CD14-positive monocyte (primary cell): ENCODE results near the gene SPC24. TPM values are rescaled to one million over a fixed set of nuclear protein-coding genes. Genes with fewer than 3 reads are reported as not detected.
A peak's percentile ranks its signal among the peaks of the same experiment; 100 is the strongest.

Experiments used
- DNase-seq, 3 donors: peaks; one replicate each; pipeline ENCODE4 v3.0.0-alpha.2; 2011 to 2022
- H2AFZ ChIP-seq: 2 replicates; pipeline ENCODE4 v1.6.0; 2012; ENCODE audit warnings: mild to moderate bottlenecking, low read depth, low read length, inconsistent platforms; ENCODE audit not compliant: insufficient read depth, poor library complexity, severe bottlenecking
- H3K27ac ChIP-seq, 2 donors: 1 replicate in 1 of 2; 2 replicates in 1 of 2; pipeline ENCODE4 v1.5.1; 2012 to 2013; ENCODE audit warnings: low read length in 2 of 2, control low read depth in 1 of 2, inconsistent platforms in 1 of 2, low read depth in 1 of 2, mild to moderate bottlenecking in 1 of 2
- H3K27me3 ChIP-seq, 2 donors: one replicate each; pipeline versions ENCODE4 v1.6.0 to v1.6.1; 2011 to 2013; ENCODE audit warnings: low read length in 2 of 2; ENCODE audit not compliant: control insufficient read depth in 2 of 2, insufficient read depth in 2 of 2
- H3K36me3 ChIP-seq, 2 donors: replicated peaks in 1 of 2; 1 replicate in 1 of 2; 2 replicates in 1 of 2; pipeline versions ENCODE4 v1.5.1 to v1.6.1; 2012 to 2013; ENCODE audit warnings: low read length in 2 of 2, control low read depth in 1 of 2, inconsistent platforms in 1 of 2, mild to moderate bottlenecking in 1 of 2; ENCODE audit not compliant: insufficient read depth in 2 of 2, control insufficient read depth in 1 of 2
- H3K4me1 ChIP-seq, 2 donors: 1 replicate in 1 of 2; 2 replicates in 1 of 2; pipeline versions ENCODE4 v1.5.1 to v1.6.1; 2012 to 2013; ENCODE audit warnings: low read length in 2 of 2, control low read depth in 1 of 2, inconsistent platforms in 1 of 2, mild to moderate bottlenecking in 1 of 2, moderate library complexity in 1 of 2; ENCODE audit not compliant: insufficient read depth in 2 of 2, control insufficient read depth in 1 of 2
- H3K4me2 ChIP-seq: replicated peaks from 2 replicates; pipeline ENCODE3; 2012; ENCODE audit warnings: low read length, moderate library complexity, mild to moderate bottlenecking; ENCODE audit not compliant: poor library complexity, severe bottlenecking; ENCODE audit errors: extremely low read depth
- H3K4me3 ChIP-seq, 3 experiments: fragments of 200-600 bp in 1 of 3; sonication (generic) in 1 of 3; replicated peaks in 1 of 3; 1 replicate in 2 of 3; 2 replicates in 1 of 3; pipeline ENCODE4 v1.5.1; 2011 to 2013; ENCODE audit warnings: low read length in 3 of 3, mild to moderate bottlenecking in 3 of 3, control low read depth in 2 of 3, low read depth in 2 of 3, inconsistent platforms in 1 of 3, moderate library complexity in 1 of 3
- H3K79me2 ChIP-seq: 2 replicates; pipeline ENCODE4 v1.6.0; 2012; ENCODE audit warnings: mild to moderate bottlenecking, control low read depth, inconsistent platforms, low read length, moderate library complexity; ENCODE audit not compliant: insufficient read depth
- H3K9ac ChIP-seq: 2 replicates; pipeline ENCODE4 v1.6.0; 2017; ENCODE audit warnings: low read length, mild to moderate bottlenecking; ENCODE audit not compliant: insufficient read depth, poor library complexity, severe bottlenecking
- H3K9me3 ChIP-seq, 2 donors: replicated peaks in 1 of 2; 1 replicate in 1 of 2; 2 replicates in 1 of 2; pipeline versions ENCODE4 v1.5.1 to v1.6.1; 2012 to 2013; ENCODE audit warnings: low read length in 2 of 2, control low read depth in 1 of 2; ENCODE audit not compliant: control insufficient read depth in 1 of 2, insufficient read depth in 1 of 2
- H4K20me1 ChIP-seq: 2 replicates; pipeline ENCODE4 v1.6.0; 2012; ENCODE audit warnings: mild to moderate bottlenecking, low read length, control low read depth, moderate library complexity; ENCODE audit not compliant: insufficient read depth
- H3K27ac Mint-ChIP-seq, 7 donors: one replicate each; pipeline ENCODE4 v1.8.0; 2020; ENCODE audit warnings: mild to moderate bottlenecking in 7 of 7, mixed read lengths in 7 of 7, moderate library complexity in 6 of 7, inconsistent platforms in 2 of 7
- H3K27me3 Mint-ChIP-seq, 3 donors: one replicate each; pipeline ENCODE4 v1.8.0; 2021 to 2022; ENCODE audit warnings: low read depth in 3 of 3, mild to moderate bottlenecking in 3 of 3, mixed read lengths in 3 of 3, moderate library complexity in 3 of 3, inconsistent platforms in 1 of 3
- H3K36me3 Mint-ChIP-seq, 2 donors: one replicate each; pipeline ENCODE4 v1.8.0; 2020; ENCODE audit warnings: mixed read lengths in 2 of 2, inconsistent platforms in 1 of 2, mild to moderate bottlenecking in 1 of 2
- H3K4me1 Mint-ChIP-seq: one replicate; pipeline ENCODE4 v1.8.0; 2020; ENCODE audit warnings: mild to moderate bottlenecking, mixed read lengths
- H3K4me3 Mint-ChIP-seq, 2 donors: one replicate each; pipeline ENCODE4 v1.8.0; 2020; ENCODE audit warnings: mild to moderate bottlenecking in 2 of 2, mixed read lengths in 2 of 2, moderate library complexity in 1 of 2
- H3K9me3 Mint-ChIP-seq, 7 donors: one replicate each; pipeline ENCODE4 v1.8.0; 2020 to 2022; ENCODE audit warnings: mixed read lengths in 7 of 7, mild to moderate bottlenecking in 6 of 7, moderate library complexity in 6 of 7, inconsistent platforms in 2 of 7
- CTCF ChIP-seq: fragments of 200-600 bp; IDR thresholded peaks from one replicate; pipeline ENCODE4 v1.8.0; 2022; ENCODE audit warnings: antibody characterized with exemption, mild to moderate bottlenecking
- WGBS: methylation state at CpG from one replicate; pipeline ENCODE4 v1.1.5; 2013; ENCODE audit warnings: missing lambda C conversion rate; ENCODE audit not compliant: insufficient coverage; 5-methylcytosine and 5-hydroxymethylcytosine counted together
- intact Hi-C, 2 donors: fragments of 100-400 bp; cut with micrococcal nuclease; formaldehyde crosslinking; loops; one replicate each; pipeline versions ENCODE4 v1.15.0 to v1.15.1; 2023
- polyA plus RNA-seq, 3 donors: library from polyadenylated mRNA; depleted of rRNA in 1 of 3; unstranded in 2 of 3; stranded (reverse) in 1 of 3; fragments of 300-500 nt in 2 of 3; fragments of >200 nt in 1 of 3; fragmentation: Illumina TruSeq in 2 of 3; gene quantifications; 1 replicate in 2 of 3; 2 replicates in 1 of 3; pipeline ENCODE4 v1.2.3, GENCODE V29; 2012 to 2021

The SPC24 gene
- polyA plus RNA-seq, 3 donors, result 0.27 TPM; not detected in 2

DNA sequence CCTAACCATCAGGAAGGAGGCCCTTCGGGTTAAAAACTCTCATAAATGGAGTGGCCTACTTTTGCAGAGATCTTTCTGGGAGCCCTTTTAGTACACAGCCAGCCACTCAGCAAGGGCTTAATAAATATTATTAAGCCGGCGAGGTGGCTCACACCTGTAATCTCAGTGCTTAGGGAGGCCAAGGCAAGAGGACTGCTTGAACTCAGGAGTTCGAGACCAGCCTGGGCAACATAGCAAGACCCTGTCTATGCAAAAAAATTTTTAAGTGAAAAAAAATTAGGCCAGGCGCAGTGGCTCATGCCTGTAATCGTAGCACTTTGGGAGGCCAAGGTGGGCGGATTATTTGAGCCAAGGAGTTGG lies 42.6 kb upstream of the SPC24 start:
- no peaks in the 10 kb centered on the region for H3K79me2 ChIP-seq
- no peak overlapping the region for H3K9ac ChIP-seq
- DNase-seq, result no peak
- WGBS, result 85% methylated on average over 6 of the region's 7 CpGs
- H3K4me1 ChIP-seq, result peaks cover 22 to 31% of the 10 kb centered on the region in 2 donors
- no peaks in the 10 kb centered on the region for H4K20me1 ChIP-seq
- peak overlapping the region in 2 of 7 donors; percentile 78 to 81 for H3K27ac Mint-ChIP-seq
- intact Hi-C loops, result loop anchor here in 1 of 2 donors (5.0 kb wide), 1 partner anchor 41 kb away; the partner anchor contains the start of gene SPC24
- H3K4me1 Mint-ChIP-seq, result peaks cover 25% of the 10 kb centered on the region
- H3K9me3 ChIP-seq, result no peaks in the 10 kb centered on the region
- H3K36me3 Mint-ChIP-seq, result peaks cover 0 to 3% of the 10 kb centered on the region in 2 donors
- no peak for TF ChIP-seq CTCF
- H2AFZ ChIP-seq, result peak overlapping the region; percentile 83
- H3K27me3 ChIP-seq, result peaks cover 0 to 5% of the 10 kb centered on the region in 2 donors
- peak overlapping the region; percentile 69 to 83 for H3K4me3 Mint-ChIP-seq
- no peak overlapping the region for H3K27ac ChIP-seq
- peaks cover 0 to 2% (median 0%) of the 10 kb centered on the region in 7 donors for H3K9me3 Mint-ChIP-seq
- no peaks in the 10 kb centered on the region for H3K36me3 ChIP-seq
- peak overlapping the region; percentile 95 for H3K4me2 ChIP-seq
- H3K4me3 ChIP-seq, result peak overlapping the region in 1 of 3 experiments; percentile 76
- peaks cover 0 to 19% (median 10%) of the 10 kb centered on the region in 3 donors for H3K27me3 Mint-ChIP-seq

- no peak for TF ChIP-seq CTCF
- Histone ChIP-seq H3K79me2 (no peaks in the 10 kb centered on the region), H3K36me3 (no peaks in the 10 kb centered on the region), H3K27me3 (peaks cover 0 to 5% of the 10 kb centered on the region in 2 donors), H3K4me2 (peak within 1 kb of the TSS; percentile 95), H3K9me3 (no peaks in the 10 kb centered on the region), H3K9ac (peak within 1 kb of the TSS; percentile 47), H2AFZ (peak within 1 kb of the TSS; percentile 83), H3K4me3 (peak within 1 kb of the TSS; percentile 48 to 76 (median 61)), H3K27ac (peak within 1 kb of the TSS in 1 of 2 donors; percentile 48), H3K4me1 (peaks cover 22 to 31% of the 10 kb centered on the region in 2 donors), H4K20me1 (no peaks in the 10 kb centered on the region)
- Mint-ChIP-seq H3K27me3 (peaks cover 0 to 17% (median 8%) of the 10 kb centered on the region in 3 donors), H3K4me3 (peak within 1 kb of the TSS; percentile 76 to 87), H3K9me3 (peaks cover 0 to 2% (median 0%) of the 10 kb centered on the region in 7 donors), H3K4me1 (peaks cover 22% of the 10 kb centered on the region), H3K36me3 (peaks cover 0 to 3% of the 10 kb centered on the region in 2 donors), H3K27ac (peak within 1 kb of the TSS in 3 of 7 donors; percentile 70 to 81 (median 78))
- WGBS, result 2% methylated on average over 55 of the region's 78 CpGs
- peak; percentile 60 to 71 (median 67) for DNase-seq
- intact Hi-C loops, result loop anchor here in 1 of 2 donors (5.0 kb wide), 1 partner anchor 40 kb away; the partner anchor contains the start of gene SPC24
These were observed 42.0 kb upstream of the SPC24 start, which contains the start of gene KANK2 for GRCh38 chr19:11197291-11198174. TSS of gene KANK2 (minus strand) at chr19:11197545. CDS start at chr19:11194511, 3,034 bp downstream.
